Occipital lobe (tissue), 2 donors: ENCODE results near the gene SHISAL1. TPM values are rescaled to one million over a fixed set of nuclear protein-coding genes. Genes with fewer than 3 reads are reported as not detected.
"Not testable (repeated sequence)": the region's sequence is repeated elsewhere in the genome, so short reads cannot be mapped to it uniquely, and the experiment has no call there.

Experiments
- DNase-seq: peaks from one replicate; lab custom pipeline; 2025; lab: John Stamatoyannopoulos, UW
- total RNA-seq: library from RNA; depleted of rRNA; stranded (reverse); fragments of >200 nt; gene quantifications from one replicate; pipeline ENCODE4 v1.2.3, GENCODE V29; 2014

The SHISAL1 gene
- total RNA-seq, 1 donor from 2014 or later, result 13.9 TPM

GRCh38 chr22:44328762-44329161 is 16.0 kb upstream of the SHISAL1 start:
- DNase-seq, result no peak

GRCh38 chr22:44328326-44328725 is 15.6 kb upstream of the SHISAL1 start:
- DNase-seq, result no peak

GRCh38 chr22:44326491-44326885 is 13.7 kb upstream of the SHISAL1 start:
- no peak for DNase-seq

- no peak for DNase-seq
Measured at GRCh38 chr22:44325718-44326490, 13.2 kb upstream of the SHISAL1 start.

- not testable (repeated sequence) for DNase-seq
Measured at GRCh38 chr22:44323140-44323790, 10.5 kb upstream of the SHISAL1 start.

- DNase-seq, result no peak
Measured at GRCh38 chr22:44319685-44320084, 6.9 kb upstream of the SHISAL1 start.

GRCh38 chr22:44318751-44319150 is 6.0 kb upstream of the SHISAL1 start:
- DNase-seq, result no peak

GRCh38 chr22:44317886-44318637 is 5.3 kb upstream of the SHISAL1 start:
- DNase-seq, result no peak

GRCh38 chr22:44317123-44317444 is 4.3 kb upstream of the SHISAL1 start:
- DNase-seq, result no peak

GRCh38 chr22:44316393-44317122 is 3.8 kb upstream of the SHISAL1 start:
- DNase-seq, result no peak

- DNase-seq, result no peak
Measured at GRCh38 chr22:44314425-44315067, 1.8 kb upstream of the SHISAL1 start.

- no peak for DNase-seq
Measured at GRCh38 chr22:44313385-44314006, 745 bp upstream of the SHISAL1 start.

GRCh38 chr22:44311855-44312170 is 938 bp downstream of the SHISAL1 start:
- no peak for DNase-seq

- DNase-seq, result no peak
Measured at GRCh38 chr22:44311104-44311854, 1.5 kb downstream of the SHISAL1 start.

GRCh38 chr22:44309647-44310046 is 3.1 kb downstream of the SHISAL1 start:
- no peak for DNase-seq

GRCh38 chr22:44309137-44309536 is 3.6 kb downstream of the SHISAL1 start:
- DNase-seq, result no peak

GRCh38 chr22:44307509-44308169 is 5.1 kb downstream of the SHISAL1 start:
- DNase-seq, result no peak

- DNase-seq, result no peak
Measured at GRCh38 chr22:44305888-44306287, 6.9 kb downstream of the SHISAL1 start.

GRCh38 chr22:44305455-44305854 is 7.3 kb downstream of the SHISAL1 start:
- no peak for DNase-seq

GRCh38 chr22:44304911-44305310 is 7.8 kb downstream of the SHISAL1 start:
- no peak for DNase-seq
